Measurements from ENCODE around the gene ST7.
"Not testable (repeated sequence)": the region's sequence is repeated elsewhere in the genome, so short reads cannot be mapped to it uniquely, and the experiment has no call there.

ST7 gene

DNA sequence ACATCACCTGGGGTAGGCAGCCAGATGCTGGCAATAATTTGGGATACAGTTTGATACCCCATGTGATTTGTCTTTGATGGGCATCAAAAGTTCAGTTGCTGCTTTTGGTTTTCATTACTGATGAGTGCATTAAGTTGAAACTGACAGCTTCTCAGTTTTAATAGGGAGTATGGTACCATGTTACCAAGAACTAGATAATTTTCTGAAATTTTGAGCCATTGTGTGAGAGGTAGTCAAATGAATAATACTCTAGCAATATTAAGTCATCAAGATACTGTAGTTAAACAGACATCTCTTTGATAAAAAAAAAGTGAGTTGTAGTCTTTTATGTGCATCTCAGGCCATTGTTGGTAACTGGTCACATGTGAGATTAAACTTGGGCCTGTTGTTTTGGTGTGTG lies 71.5 kb downstream of the ST7 start:
- Mint-ChIP-seq H3K27me3 (ENCODE audit: low read depth) (no peaks in the 10 kb centered on the region), H3K9me3 (peaks cover 4% of the 10 kb centered on the region), H3K4me1 (ENCODE audit: low read depth) (peaks cover 5% of the 10 kb centered on the region), H3K36me3 (ENCODE audit: low read depth) (no peaks in the 10 kb centered on the region), H3K4me3 (no peak overlapping the region), H3K27ac (no peak overlapping the region)
- no peak for DNase-seq (ENCODE audit: low spot score)

DNA sequence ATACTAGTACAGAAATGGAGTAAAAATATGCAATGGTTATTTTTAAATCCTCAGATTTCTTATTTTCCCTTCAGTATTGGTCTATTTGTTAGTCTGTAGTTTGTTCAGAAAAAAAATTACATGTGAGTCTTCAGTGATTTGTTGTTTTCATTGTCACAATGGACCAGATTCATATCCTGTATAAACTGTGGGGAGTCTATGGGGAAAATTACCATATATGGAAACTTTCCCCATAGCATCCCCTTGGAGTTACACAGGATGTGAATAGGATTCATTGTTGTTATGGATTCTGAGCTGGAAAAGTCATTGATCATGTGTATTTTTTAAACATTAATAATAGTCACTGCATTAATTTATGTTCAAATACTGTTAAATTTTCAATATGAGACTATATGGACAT lies 72.6 kb downstream of the ST7 start:
- Mint-ChIP-seq H3K4me1 (ENCODE audit: low read depth) (peaks cover 5% of the 10 kb centered on the region), H3K27ac (no peak overlapping the region), H3K27me3 (ENCODE audit: low read depth) (no peaks in the 10 kb centered on the region), H3K4me3 (no peak overlapping the region), H3K36me3 (ENCODE audit: low read depth) (no peaks in the 10 kb centered on the region), H3K9me3 (peaks cover 9% of the 10 kb centered on the region)
- no peak for DNase-seq (ENCODE audit: low spot score)

DNA sequence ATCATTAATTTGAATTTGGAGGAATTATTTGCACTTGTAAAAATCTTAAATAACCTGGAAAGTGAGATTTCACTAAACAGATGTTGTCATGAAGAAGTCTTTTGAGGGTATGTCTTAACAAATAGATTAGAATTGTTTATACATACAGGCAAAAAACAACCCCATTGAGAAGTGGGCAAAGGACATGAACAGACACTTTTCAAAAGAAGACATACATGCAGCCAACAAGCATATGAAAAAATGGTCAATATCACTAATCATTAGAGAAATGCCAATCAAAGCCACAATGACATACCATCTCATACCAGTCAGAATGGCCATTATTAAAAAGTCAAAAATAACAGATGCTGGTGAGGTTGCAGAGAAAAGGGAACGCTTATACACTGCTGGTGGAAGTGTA lies 77.0 kb downstream of the ST7 start:
- H3K4me1 Mint-ChIP-seq (ENCODE audit: low read depth); DNase-seq (ENCODE audit: low spot score); H3K4me3 Mint-ChIP-seq; H3K27me3 Mint-ChIP-seq (ENCODE audit: low read depth); H3K36me3 Mint-ChIP-seq (ENCODE audit: low read depth); H3K27ac Mint-ChIP-seq: not testable (repeated sequence)
- H3K9me3 Mint-ChIP-seq: peaks cover 10% of the 10 kb centered on the region

DNA sequence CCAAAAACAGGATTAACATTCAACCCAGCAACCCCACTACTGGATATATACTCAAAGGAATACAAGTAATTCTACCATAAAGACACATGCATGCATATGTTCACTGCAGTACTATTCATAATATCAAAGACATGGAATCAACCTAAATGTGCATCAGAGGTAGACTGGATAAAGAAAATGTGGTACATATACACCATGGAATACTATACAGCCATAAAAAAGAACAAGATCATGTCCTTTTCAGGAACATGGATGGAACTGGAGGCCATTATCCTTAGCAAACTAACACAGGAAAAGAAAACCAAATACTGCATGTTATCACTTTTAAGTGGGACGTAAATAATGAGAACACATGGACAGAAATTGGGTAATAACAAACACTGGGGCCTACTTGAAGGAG lies 77.5 kb downstream of the ST7 start:
- H3K27ac Mint-ChIP-seq; H3K4me1 Mint-ChIP-seq (ENCODE audit: low read depth); H3K27me3 Mint-ChIP-seq (ENCODE audit: low read depth); DNase-seq (ENCODE audit: low spot score); H3K36me3 Mint-ChIP-seq (ENCODE audit: low read depth); H3K4me3 Mint-ChIP-seq: not testable (repeated sequence)
- peaks cover 10% of the 10 kb centered on the region for H3K9me3 Mint-ChIP-seq

- Mint-ChIP-seq H3K9me3 (peaks cover 10% of the 10 kb centered on the region), H3K27ac (no peak overlapping the region), H3K36me3 (ENCODE audit: low read depth) (no peaks in the 10 kb centered on the region), H3K4me1 (ENCODE audit: low read depth) (no peaks in the 10 kb centered on the region), H3K4me3 (no peak overlapping the region), H3K27me3 (ENCODE audit: low read depth) (peaks cover 16% of the 10 kb centered on the region)
- DNase-seq (ENCODE audit: low spot score): no peak
These were observed 79.5 kb downstream of the ST7 start for GRCh38 chr7:117032810-117033209.

DNA sequence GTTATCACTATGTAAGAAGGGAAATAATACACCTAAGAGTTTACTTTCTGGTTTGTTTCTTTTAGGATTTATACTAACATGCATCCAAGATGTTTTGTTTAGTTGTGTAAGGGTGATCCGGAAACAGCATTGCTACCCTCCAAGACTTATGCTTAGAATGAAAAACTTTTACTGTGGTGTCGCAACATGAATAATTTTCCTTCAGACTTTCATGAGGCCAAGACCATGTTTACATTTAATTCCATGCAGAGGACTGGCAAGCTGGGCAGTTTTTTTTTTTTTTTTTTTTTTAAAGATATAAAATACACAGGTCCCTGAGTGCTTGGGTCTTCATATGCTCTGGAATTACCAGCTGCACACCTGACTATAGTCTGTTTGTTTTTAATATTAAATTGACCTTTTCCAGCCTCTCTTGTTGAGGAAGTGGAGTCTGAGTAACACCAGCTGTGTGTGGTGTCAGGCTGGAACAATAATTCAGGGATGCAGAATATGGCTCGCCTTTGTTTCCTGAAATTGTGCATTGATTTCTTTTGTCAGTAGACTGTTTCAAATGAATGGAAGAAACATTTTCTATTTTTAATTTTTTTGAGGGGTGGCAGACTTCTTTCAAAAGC lies 81.7 kb downstream of the ST7 start:
- H3K27me3 Mint-ChIP-seq (ENCODE audit: low read depth): peaks cover 16% of the 10 kb centered on the region
- H3K9me3 Mint-ChIP-seq: peaks cover 6% of the 10 kb centered on the region
- no peak overlapping the region for H3K27ac Mint-ChIP-seq

GRCh38 chr7:117035465-117035862 lies 82.2 kb downstream of the ST7 start:
- H3K27me3 Mint-ChIP-seq (ENCODE audit: low read depth): peaks cover 16% of the 10 kb centered on the region
- no peak overlapping the region for H3K27ac Mint-ChIP-seq
- peaks cover 2% of the 10 kb centered on the region for H3K4me1 Mint-ChIP-seq (ENCODE audit: low read depth)
- H3K36me3 Mint-ChIP-seq (ENCODE audit: low read depth): no peaks in the 10 kb centered on the region
- no peak for DNase-seq (ENCODE audit: low spot score)
- H3K4me3 Mint-ChIP-seq: no peak overlapping the region
- peaks cover 6% of the 10 kb centered on the region for H3K9me3 Mint-ChIP-seq

More for the DNA sequence above, 81.7 kb downstream of the ST7 start:
- DNase-seq (ENCODE audit: low spot score): no peak
- Mint-ChIP-seq H3K4me1 (ENCODE audit: low read depth) (no peaks in the 10 kb centered on the region), H3K4me3 (no peak overlapping the region), H3K36me3 (ENCODE audit: low read depth) (no peaks in the 10 kb centered on the region)

GRCh38 chr7:117036053-117036669 lies 82.9 kb downstream of the ST7 start:
- no peak overlapping the region for H3K4me3 Mint-ChIP-seq
- H3K36me3 Mint-ChIP-seq (ENCODE audit: low read depth): no peaks in the 10 kb centered on the region
- no peak overlapping the region for H3K27ac Mint-ChIP-seq
- H3K9me3 Mint-ChIP-seq: no peaks in the 10 kb centered on the region
- no peak for DNase-seq (ENCODE audit: low spot score)
- H3K4me1 Mint-ChIP-seq (ENCODE audit: low read depth): peaks cover 8% of the 10 kb centered on the region
- H3K27me3 Mint-ChIP-seq (ENCODE audit: low read depth): peaks cover 18% of the 10 kb centered on the region

DNA sequence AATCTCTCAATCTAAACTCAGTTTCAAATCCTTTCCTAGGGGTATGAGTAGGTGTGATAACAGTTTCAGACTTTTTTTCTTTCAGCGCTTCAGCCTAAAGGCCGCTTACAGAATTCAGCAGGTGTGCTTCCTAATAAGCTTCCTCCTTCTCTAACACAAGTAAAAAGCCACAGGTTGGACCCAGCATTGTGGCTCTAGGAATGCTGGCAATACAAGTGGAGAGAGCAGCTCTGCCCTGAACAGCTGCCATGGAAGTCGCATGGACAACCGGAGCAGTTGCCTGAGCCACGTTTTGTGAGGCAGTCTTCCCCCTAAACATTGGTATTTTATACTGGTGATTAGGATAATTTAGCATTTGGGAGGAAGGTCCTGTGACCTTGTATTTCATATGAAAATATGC lies 83.5 kb downstream of the ST7 start:
- no peak overlapping the region for H3K27ac Mint-ChIP-seq
- peaks cover 9% of the 10 kb centered on the region for H3K4me1 Mint-ChIP-seq (ENCODE audit: low read depth)
- no peak overlapping the region for H3K4me3 Mint-ChIP-seq
- no peaks in the 10 kb centered on the region for H3K36me3 Mint-ChIP-seq (ENCODE audit: low read depth)
- no peaks in the 10 kb centered on the region for H3K9me3 Mint-ChIP-seq
- no peak for DNase-seq (ENCODE audit: low spot score)
- peaks cover 19% of the 10 kb centered on the region for H3K27me3 Mint-ChIP-seq (ENCODE audit: low read depth)

DNA sequence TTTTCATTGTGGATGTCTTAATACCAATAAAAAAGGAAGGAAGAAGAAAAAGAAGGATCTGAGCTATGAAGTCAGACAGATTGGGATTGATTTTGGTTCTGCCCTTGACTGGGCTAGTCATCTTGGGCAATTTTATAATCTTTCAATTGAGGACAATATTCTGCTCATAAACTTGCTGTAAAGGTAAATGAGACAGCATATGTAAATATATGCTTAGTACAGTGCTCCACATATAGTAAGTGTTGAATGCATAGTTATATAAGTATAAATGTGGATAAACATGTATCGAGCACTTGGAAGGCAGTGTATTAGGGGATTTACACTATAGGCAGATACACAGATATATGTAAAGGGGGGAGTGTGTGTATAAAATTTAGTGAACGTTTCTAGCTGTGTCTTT lies 85.1 kb downstream of the ST7 start:
- H3K27me3 Mint-ChIP-seq (ENCODE audit: low read depth): peaks cover 19% of the 10 kb centered on the region
- H3K36me3 Mint-ChIP-seq (ENCODE audit: low read depth): no peaks in the 10 kb centered on the region
- no peak overlapping the region for H3K27ac Mint-ChIP-seq
- H3K9me3 Mint-ChIP-seq: no peaks in the 10 kb centered on the region
- peaks cover 9% of the 10 kb centered on the region for H3K4me1 Mint-ChIP-seq (ENCODE audit: low read depth)
- no peak for DNase-seq (ENCODE audit: low spot score)
- H3K4me3 Mint-ChIP-seq: no peak overlapping the region

DNA sequence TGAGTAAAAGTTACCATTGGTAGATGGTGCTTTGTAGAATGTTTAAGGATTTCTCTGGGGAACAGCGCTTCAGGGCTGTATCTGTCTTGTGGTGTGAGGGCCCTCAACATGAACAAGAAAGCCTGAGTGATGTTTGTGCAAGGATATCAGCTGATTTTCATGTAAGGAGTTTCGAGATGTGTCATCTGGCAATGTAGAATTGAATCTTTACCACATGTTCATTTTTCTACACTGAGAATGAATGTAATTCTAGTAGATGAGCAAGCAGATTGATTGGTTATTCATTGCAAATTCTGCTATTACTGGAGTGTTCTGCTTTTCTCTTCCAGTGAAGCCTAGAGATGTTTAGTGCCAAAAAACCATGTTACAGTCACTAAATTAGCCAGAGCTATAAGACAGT lies 87.7 kb downstream of the ST7 start:
- Mint-ChIP-seq H3K4me1 (ENCODE audit: low read depth) (peaks cover 9% of the 10 kb centered on the region), H3K36me3 (ENCODE audit: low read depth) (no peaks in the 10 kb centered on the region), H3K27me3 (ENCODE audit: low read depth) (peaks cover 22% of the 10 kb centered on the region), H3K27ac (no peak overlapping the region), H3K9me3 (no peaks in the 10 kb centered on the region), H3K4me3 (no peak overlapping the region)
- no peak for DNase-seq (ENCODE audit: low spot score)

DNA sequence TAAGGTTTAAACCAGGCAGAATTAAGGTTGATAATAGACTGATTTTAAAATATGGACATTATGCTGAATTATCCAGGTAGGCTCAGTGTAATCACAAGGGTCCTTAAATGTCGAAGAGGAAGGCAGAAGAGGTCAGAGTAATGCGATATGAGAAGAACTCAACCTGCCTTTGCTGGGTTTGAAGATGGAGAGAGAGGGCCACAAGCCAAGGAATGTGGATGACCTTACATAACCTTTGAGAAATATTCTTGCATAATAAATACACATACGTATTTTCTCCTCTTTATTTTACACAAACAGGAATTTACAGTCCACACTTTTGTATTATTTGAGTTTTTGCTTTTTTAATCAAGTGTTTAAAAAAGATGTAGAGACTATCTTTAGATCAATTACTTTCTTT lies 88.5 kb downstream of the ST7 start:
- Mint-ChIP-seq H3K4me3 (no peak overlapping the region), H3K27ac (no peak overlapping the region), H3K36me3 (ENCODE audit: low read depth) (no peaks in the 10 kb centered on the region), H3K4me1 (ENCODE audit: low read depth) (peaks cover 9% of the 10 kb centered on the region), H3K9me3 (no peaks in the 10 kb centered on the region), H3K27me3 (ENCODE audit: low read depth) (peaks cover 23% of the 10 kb centered on the region)
- no peak for DNase-seq (ENCODE audit: low spot score)

GRCh38 chr7:117043108-117043825 lies 90.0 kb downstream of the ST7 start:
- H3K27me3 Mint-ChIP-seq (ENCODE audit: low read depth): peaks cover 20% of the 10 kb centered on the region
- no peak overlapping the region for H3K4me3 Mint-ChIP-seq
- H3K36me3 Mint-ChIP-seq (ENCODE audit: low read depth): no peaks in the 10 kb centered on the region
- DNase-seq (ENCODE audit: low spot score): no peak
- H3K9me3 Mint-ChIP-seq: no peaks in the 10 kb centered on the region
- H3K27ac Mint-ChIP-seq: no peak overlapping the region
- H3K4me1 Mint-ChIP-seq (ENCODE audit: low read depth): peaks cover 13% of the 10 kb centered on the region

DNA sequence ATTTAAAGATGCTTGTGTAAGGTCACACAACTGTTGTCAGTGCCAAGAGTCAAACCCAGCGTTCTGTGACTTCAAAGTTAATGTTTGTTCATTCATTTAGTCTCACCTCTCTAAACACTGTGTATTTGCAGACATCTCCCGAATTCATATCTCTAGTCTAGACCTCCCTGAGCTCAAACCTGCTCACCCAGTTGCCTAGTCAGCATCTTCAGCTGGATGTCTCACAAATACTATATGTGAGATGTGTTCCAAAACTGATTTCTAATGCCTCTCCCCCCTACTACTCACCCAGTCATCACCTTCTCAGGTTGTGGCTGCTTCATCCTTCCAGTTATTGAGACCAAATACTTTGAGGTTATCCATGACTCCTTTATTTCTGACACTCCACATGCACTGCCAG lies 91.4 kb downstream of the ST7 start:
- Mint-ChIP-seq H3K36me3 (ENCODE audit: low read depth) (no peaks in the 10 kb centered on the region), H3K27me3 (ENCODE audit: low read depth) (peaks cover 20% of the 10 kb centered on the region), H3K4me1 (ENCODE audit: low read depth) (peaks cover 24% of the 10 kb centered on the region), H3K27ac (no peak overlapping the region), H3K4me3 (no peak overlapping the region), H3K9me3 (no peaks in the 10 kb centered on the region)
- DNase-seq (ENCODE audit: low spot score): no peak
